ENCODE results near the gene LUZP2. TPM values are rescaled to one million over a fixed set of nuclear protein-coding genes. Genes with fewer than 3 reads are reported as not detected.
"Not testable (repeated sequence)": the region's sequence is repeated elsewhere in the genome, so short reads cannot be mapped to it uniquely, and the experiment has no call there.

The LUZP2 gene
- total and polyA plus RNA-seq, 12 donors = 11.2 to 72.0 (median 20.6) TPM

DNA sequence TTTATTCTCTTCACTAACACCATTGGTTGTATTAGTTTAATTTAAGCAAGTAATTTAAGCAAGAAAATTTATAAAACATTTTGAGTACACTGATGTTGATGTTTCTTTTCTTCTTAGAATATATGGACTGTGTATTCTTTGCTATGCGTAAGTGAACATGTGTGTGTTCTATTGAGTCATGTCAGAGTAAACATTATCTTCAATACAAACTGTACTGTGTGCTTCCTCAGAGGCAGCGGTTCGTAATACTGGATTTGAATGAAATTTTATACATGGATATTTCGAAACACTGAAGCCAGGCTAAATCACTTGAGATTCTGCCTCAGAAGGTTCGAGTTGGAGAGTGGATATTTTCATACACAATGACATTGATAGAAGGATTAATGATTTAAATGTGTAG is 452.6 kb downstream of the LUZP2 start:
- no peak for TF ChIP-seq POLR2A (IDR thresholded peaks at IDR 0.05)
- TF ChIP-seq, protein P1, sequence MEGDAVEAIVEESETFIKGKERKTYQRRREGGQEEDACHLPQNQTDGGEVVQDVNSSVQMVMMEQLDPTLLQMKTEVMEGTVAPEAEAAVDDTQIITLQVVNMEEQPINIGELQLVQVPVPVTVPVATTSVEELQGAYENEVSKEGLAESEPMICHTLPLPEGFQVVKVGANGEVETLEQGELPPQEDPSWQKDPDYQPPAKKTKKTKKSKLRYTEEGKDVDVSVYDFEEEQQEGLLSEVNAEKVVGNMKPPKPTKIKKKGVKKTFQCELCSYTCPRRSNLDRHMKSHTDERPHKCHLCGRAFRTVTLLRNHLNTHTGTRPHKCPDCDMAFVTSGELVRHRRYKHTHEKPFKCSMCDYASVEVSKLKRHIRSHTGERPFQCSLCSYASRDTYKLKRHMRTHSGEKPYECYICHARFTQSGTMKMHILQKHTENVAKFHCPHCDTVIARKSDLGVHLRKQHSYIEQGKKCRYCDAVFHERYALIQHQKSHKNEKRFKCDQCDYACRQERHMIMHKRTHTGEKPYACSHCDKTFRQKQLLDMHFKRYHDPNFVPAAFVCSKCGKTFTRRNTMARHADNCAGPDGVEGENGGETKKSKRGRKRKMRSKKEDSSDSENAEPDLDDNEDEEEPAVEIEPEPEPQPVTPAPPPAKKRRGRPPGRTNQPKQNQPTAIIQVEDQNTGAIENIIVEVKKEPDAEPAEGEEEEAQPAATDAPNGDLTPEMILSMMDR (IDR thresholded peaks at IDR 0.05) = no peak
- H3K36me3 ChIP-seq (replicated peaks in 1 of 2) = no peaks in the 10 kb centered on the region
- no peaks in the 10 kb centered on the region for H3K27me3 ChIP-seq
- DNase-seq = no peak
- no peaks in the 10 kb centered on the region for H3K4me1 ChIP-seq (replicated peaks in 1 of 2)
- no peak overlapping the region for H3K27ac ChIP-seq
- intact Hi-C loops (cut with DNase I) = no loop called here
- 69 to 86% (median 83%) methylated on average over 5 of the region's 5 CpGs for WGBS, 4 donors
- no peaks in the 10 kb centered on the region for H3K9me3 ChIP-seq (replicated peaks in 1 of 3)
- no peak overlapping the region for H3K4me3 ChIP-seq

DNA sequence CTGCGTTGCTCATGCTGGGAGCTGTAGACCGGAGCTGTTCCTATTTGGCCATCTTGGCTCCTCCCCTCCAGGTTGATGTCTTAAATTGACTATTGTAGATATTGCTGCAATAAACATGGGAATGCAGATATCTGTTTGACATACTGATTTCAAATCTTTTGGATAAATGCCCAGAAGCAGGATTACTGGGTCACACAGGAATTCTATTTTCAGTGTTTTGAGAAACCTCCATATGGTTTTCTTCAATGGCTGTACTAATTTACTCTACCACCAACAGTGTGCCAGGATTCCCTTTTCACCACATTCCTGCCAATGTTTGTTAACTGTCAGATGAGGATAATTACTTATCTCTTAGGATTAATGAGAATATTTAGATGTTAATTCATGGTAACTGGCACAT is 467.0 kb downstream of the LUZP2 start:
- WGBS, 4 donors = 93 to 100% (median 100%) methylated on average over 1 to 2 of the region's 2 CpGs
- intact Hi-C loops (cut with DNase I) = no loop called here

DNA sequence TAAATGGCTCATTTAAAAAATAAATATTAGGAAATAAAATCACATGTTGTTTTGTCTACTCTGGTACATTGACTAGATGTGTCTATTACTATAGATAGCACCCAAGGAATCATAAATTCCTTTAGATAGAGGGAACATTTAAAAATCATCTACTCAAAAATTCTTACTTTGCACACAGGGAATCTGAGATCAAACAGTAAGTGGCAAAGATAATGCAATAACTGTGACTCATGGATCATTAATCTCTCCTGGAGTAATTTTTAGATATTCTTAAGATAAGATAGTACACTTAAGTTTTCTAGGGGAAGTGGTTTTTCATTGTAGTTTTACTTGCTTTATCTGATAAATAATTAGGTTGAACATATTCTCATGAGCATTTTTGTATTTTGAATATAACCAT is 468.9 kb downstream of the LUZP2 start:
- TF ChIP-seq, protein P1 (IDR thresholded peaks at IDR 0.05) = no peak
- no peak for TF ChIP-seq POLR2A (IDR thresholded peaks at IDR 0.05)
- DNase-seq = no peak
- peaks cover 0 to 7% of the 10 kb centered on the region in 2 donors for H3K4me1 ChIP-seq (replicated peaks in 1 of 2)
- no peak overlapping the region for H3K4me3 ChIP-seq
- no peaks in the 10 kb centered on the region for H3K36me3 ChIP-seq (replicated peaks in 1 of 2)
- intact Hi-C loops (cut with DNase I) = no loop called here
- no peak overlapping the region for H3K27ac ChIP-seq
- no peaks in the 10 kb centered on the region for H3K9me3 ChIP-seq (replicated peaks in 1 of 3)
- no peaks in the 10 kb centered on the region for H3K27me3 ChIP-seq

More for the DNA sequence above, 467.0 kb downstream of the LUZP2 start:
- no peaks in the 10 kb centered on the region for H3K36me3 ChIP-seq (replicated peaks in 1 of 2)
- no peak overlapping the region for H3K4me3 ChIP-seq
- no peak for TF ChIP-seq POLR2A (IDR thresholded peaks at IDR 0.05)
- TF ChIP-seq, protein P1 (IDR thresholded peaks at IDR 0.05) = no peak
- no peak for DNase-seq
- no peaks in the 10 kb centered on the region for H3K9me3 ChIP-seq (replicated peaks in 1 of 3)
- H3K27me3 ChIP-seq = no peaks in the 10 kb centered on the region
- H3K4me1 ChIP-seq (replicated peaks in 1 of 2) = peaks cover 0 to 7% of the 10 kb centered on the region in 2 donors
- no peak overlapping the region for H3K27ac ChIP-seq

DNA sequence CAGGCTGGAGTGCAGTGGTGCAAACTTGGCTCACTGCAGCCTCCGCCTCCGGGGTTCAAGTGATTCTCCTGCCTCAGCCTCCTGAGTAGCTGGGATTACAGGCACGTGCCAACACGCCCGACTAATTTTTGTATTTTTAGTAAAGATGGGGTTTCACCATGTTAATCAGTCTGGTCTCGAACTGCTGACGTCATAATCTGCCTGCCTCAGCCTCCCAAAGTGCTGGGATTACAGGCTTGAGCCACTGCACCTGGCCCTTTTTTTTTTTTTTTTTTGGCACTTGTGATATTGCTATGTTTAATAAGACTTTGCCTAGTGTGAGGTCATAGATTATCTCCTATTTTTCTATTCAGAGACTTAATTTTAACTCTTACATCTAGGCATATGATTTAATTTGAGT is 497.1 kb downstream of the LUZP2 start:
- H3K27me3 ChIP-seq; H3K4me1 ChIP-seq (replicated peaks in 1 of 2); DNase-seq; H3K27ac ChIP-seq; H3K36me3 ChIP-seq (replicated peaks in 1 of 2); intact Hi-C loops (cut with DNase I); H3K9me3 ChIP-seq (replicated peaks in 1 of 3); H3K4me3 ChIP-seq: not testable (repeated sequence)
- 85 to 88% (median 86%) methylated on average over 7 of the region's 7 CpGs for whole genome bisulfite sequencing, 4 donors

DNA sequence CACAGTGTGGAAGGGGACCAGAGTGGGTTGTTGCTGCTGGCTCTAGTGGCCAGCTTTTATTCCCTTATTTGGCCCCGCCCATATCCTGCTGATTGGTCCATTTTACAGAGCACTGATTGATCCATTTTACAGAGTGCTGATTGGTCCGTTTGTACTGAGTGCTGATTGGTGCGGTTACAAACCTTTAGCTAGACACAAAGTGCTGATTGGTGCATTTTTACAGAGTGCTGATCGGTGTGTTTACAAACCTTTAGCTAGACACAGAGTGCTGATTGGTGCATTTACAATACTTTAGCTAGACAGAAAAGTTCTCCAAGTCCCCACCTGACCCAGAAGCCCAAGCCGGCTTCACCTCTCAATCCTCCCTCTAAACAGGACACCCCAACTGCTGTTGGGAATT is 503.1 kb downstream of the LUZP2 start:
- not testable (repeated sequence) for H3K27ac ChIP-seq
- 78 to 89% (median 87%) methylated on average over 5 of the region's 5 CpGs for WGBS, 4 donors

More for the DNA sequence above, 503.1 kb downstream of the LUZP2 start:
- H3K4me1 ChIP-seq (replicated peaks in 1 of 2); H3K4me3 ChIP-seq; H3K27me3 ChIP-seq; intact Hi-C loops (cut with DNase I); H3K36me3 ChIP-seq (replicated peaks in 1 of 2); H3K9me3 ChIP-seq (replicated peaks in 1 of 3); DNase-seq: not testable (repeated sequence)

Measured in adrenal gland (tissue), 12 donors.